Putamen (tissue), 1 donor: Measurements from ENCODE around the gene CCR2.
"Not testable (repeated sequence)": the region's sequence is repeated elsewhere in the genome, so short reads cannot be mapped to it uniquely, and the experiment has no call there.

Experiments used
- DNase-seq: peaks from one replicate; pipeline ENCODE4 v3.0.0-alpha.2; 2016; ENCODE audit warnings: low spot score

The CCR2 gene

GRCh38 chr3:46353647-46354410 lies at the start of gene CCR2:
Gene CCR2, plus strand, starts transcription at chr3:46354111. Its CDS starts 3,417 bp downstream, at chr3:46357528.
- no peak for DNase-seq

- no peak for DNase-seq
These were observed 49.2 kb upstream of the CCR2 start for GRCh38 chr3:46304739-46305138.

- peak; percentile 42 for DNase-seq
These were observed 40.9 kb upstream of the CCR2 start for GRCh38 chr3:46312991-46313390.

- no peak for DNase-seq
These were observed 39.4 kb upstream of the CCR2 start for GRCh38 chr3:46314517-46314916.

GRCh38 chr3:46316206-46316605 lies 37.7 kb upstream of the CCR2 start:
- DNase-seq, result no peak

GRCh38 chr3:46318207-46318927 lies 35.5 kb upstream of the CCR2 start:
- DNase-seq, result no peak

GRCh38 chr3:46321461-46322104 lies 32.3 kb upstream of the CCR2 start:
- peak; percentile 14 for DNase-seq

- no peak for DNase-seq
These were observed 29.9 kb upstream of the CCR2 start for GRCh38 chr3:46324036-46324435.

GRCh38 chr3:46325645-46326300 lies 28.1 kb upstream of the CCR2 start:
- no peak for DNase-seq

GRCh38 chr3:46330676-46331075 lies 23.2 kb upstream of the CCR2 start:
- not testable (repeated sequence) for DNase-seq

- DNase-seq, result no peak
These were observed 19.0 kb upstream of the CCR2 start for GRCh38 chr3:46334741-46335478.

GRCh38 chr3:46335541-46335940 lies 18.4 kb upstream of the CCR2 start:
- DNase-seq, result no peak

GRCh38 chr3:46337911-46338310 lies 16.0 kb upstream of the CCR2 start:
- DNase-seq, result no peak

- DNase-seq, result no peak
These were observed 15.1 kb upstream of the CCR2 start for GRCh38 chr3:46338840-46339239.

- DNase-seq, result no peak
These were observed 9.4 kb upstream of the CCR2 start for GRCh38 chr3:46344476-46344875.

- DNase-seq, result no peak
These were observed 5.0 kb upstream of the CCR2 start for GRCh38 chr3:46348823-46349482.

GRCh38 chr3:46349484-46350261 lies 4.2 kb upstream of the CCR2 start:
- DNase-seq, result no peak

GRCh38 chr3:46350262-46350565 lies 3.7 kb upstream of the CCR2 start:
- DNase-seq, result no peak

GRCh38 chr3:46351646-46352045 lies 2.3 kb upstream of the CCR2 start:
- no peak for DNase-seq

- DNase-seq, result no peak
These were observed 821 bp upstream of the CCR2 start for GRCh38 chr3:46353090-46353489.

GRCh38 chr3:46354478-46354877 lies 567 bp downstream of the CCR2 start:
- no peak for DNase-seq
